ENCODE measurements around the gene PDE3B. TPM values are rescaled to one million over a fixed set of nuclear protein-coding genes. Genes with fewer than 3 reads are reported as not detected.

The PDE3B gene
- polyA plus RNA-seq, 1 of the 3 experiments (the other 2 are of a cell fraction) = 0.26 TPM

- Histone ChIP-seq H3K4me3 (ENCODE audit: low read depth in 2 of 2, low read length in 1 of 2) (no peak overlapping the region), H3K27ac (ENCODE audit: low read depth in 2 of 2, low read length in 1 of 2) (no peak overlapping the region), H3K4me2 (no peak overlapping the region), H2AFZ (ENCODE audit: low read depth) (no peak overlapping the region), H3K4me1 (ENCODE audit: control insufficient read depth in 1 of 2, insufficient read depth in 2 of 2, low read depth in 1 of 2, low read length in 1 of 2) (no peaks in the 10 kb centered on the region), H4K20me1 (ENCODE audit: insufficient read depth) (no peaks in the 10 kb centered on the region), H3K9me3 (no peaks in the 10 kb centered on the region), H3F3A (replicated peaks; ENCODE audit: insufficient read depth) (no peaks in the 10 kb centered on the region), H3K9me2 (no peaks in the 10 kb centered on the region), H3K36me3 (replicated peaks in 1 of 2; ENCODE audit: control insufficient read depth in 1 of 2, insufficient read depth in 2 of 2, low read length in 1 of 2) (no peaks in the 10 kb centered on the region), H3K9ac (no peak overlapping the region), H3K79me2 (ENCODE audit: insufficient read depth) (no peaks in the 10 kb centered on the region), H3K27me3 (ENCODE audit: insufficient read depth) (no peaks in the 10 kb centered on the region)
- ChIA-PET POLR2A (no interaction called here), CTCF (no interaction called here)
- no peak for DNase-seq
- TF ChIP-seq TEAD4 (IDR thresholded peaks at IDR 0.05; ENCODE audit: borderline replicate concordance, insufficient read depth) (no peak), SMC3 (IDR thresholded peaks at IDR 0.05; ENCODE audit: low read depth, low read length) (no peak)
- TF ChIP-seq, protein P1, sequence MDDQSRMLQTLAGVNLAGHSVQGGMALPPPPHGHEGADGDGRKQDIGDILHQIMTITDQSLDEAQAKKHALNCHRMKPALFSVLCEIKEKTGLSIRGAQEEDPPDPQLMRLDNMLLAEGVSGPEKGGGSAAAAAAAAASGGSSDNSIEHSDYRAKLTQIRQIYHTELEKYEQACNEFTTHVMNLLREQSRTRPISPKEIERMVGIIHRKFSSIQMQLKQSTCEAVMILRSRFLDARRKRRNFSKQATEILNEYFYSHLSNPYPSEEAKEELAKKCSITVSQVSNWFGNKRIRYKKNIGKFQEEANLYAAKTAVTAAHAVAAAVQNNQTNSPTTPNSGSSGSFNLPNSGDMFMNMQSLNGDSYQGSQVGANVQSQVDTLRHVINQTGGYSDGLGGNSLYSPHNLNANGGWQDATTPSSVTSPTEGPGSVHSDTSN (IDR thresholded peaks at IDR 0.05) = no peak
Measured at GRCh38 chr11:14835496-14836492, 192.2 kb downstream of the PDE3B start.

- CTCF ChIA-PET = interaction anchor here (1.3 to 1.9 kb wide), 2 partner anchors 9 to 366 kb away, joined by 4 to 5 read pairs; no protein-coding TSS in a partner anchor
- POLR2A ChIA-PET = no interaction called here
- 61% methylated on average over 3 of the region's 3 CpGs for WGBS (ENCODE audit: low lambda C conversion rate)
- no peak overlapping the region for H2AFZ ChIP-seq (ENCODE audit: low read depth)
- H3K4me3 ChIP-seq (ENCODE audit: low read depth in 2 of 2, low read length in 1 of 2) = no peak overlapping the region
- no peaks in the 10 kb centered on the region for H3K36me3 ChIP-seq (replicated peaks in 1 of 2; ENCODE audit: control insufficient read depth in 1 of 2, insufficient read depth in 2 of 2, low read length in 1 of 2)
- no peak for DNase-seq
- H3K9me2 ChIP-seq = no peaks in the 10 kb centered on the region
- no peak overlapping the region for H3K4me2 ChIP-seq
- H3K27me3 ChIP-seq (ENCODE audit: insufficient read depth) = no peaks in the 10 kb centered on the region
- no peaks in the 10 kb centered on the region for H3K9me3 ChIP-seq
- H3F3A ChIP-seq (replicated peaks; ENCODE audit: insufficient read depth) = no peaks in the 10 kb centered on the region
- no peaks in the 10 kb centered on the region for H3K79me2 ChIP-seq (ENCODE audit: insufficient read depth)
- H4K20me1 ChIP-seq (ENCODE audit: insufficient read depth) = no peaks in the 10 kb centered on the region
- no peaks in the 10 kb centered on the region for H3K4me1 ChIP-seq (ENCODE audit: control insufficient read depth in 1 of 2, insufficient read depth in 2 of 2, low read depth in 1 of 2, low read length in 1 of 2)
- H3K9ac ChIP-seq = no peak overlapping the region
- no peak overlapping the region for H3K27ac ChIP-seq (ENCODE audit: low read depth in 2 of 2, low read length in 1 of 2)
- TF ChIP-seq, protein P2, sequence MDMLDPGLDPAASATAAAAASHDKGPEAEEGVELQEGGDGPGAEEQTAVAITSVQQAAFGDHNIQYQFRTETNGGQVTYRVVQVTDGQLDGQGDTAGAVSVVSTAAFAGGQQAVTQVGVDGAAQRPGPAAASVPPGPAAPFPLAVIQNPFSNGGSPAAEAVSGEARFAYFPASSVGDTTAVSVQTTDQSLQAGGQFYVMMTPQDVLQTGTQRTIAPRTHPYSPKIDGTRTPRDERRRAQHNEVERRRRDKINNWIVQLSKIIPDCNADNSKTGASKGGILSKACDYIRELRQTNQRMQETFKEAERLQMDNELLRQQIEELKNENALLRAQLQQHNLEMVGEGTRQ (IDR thresholded peaks at IDR 0.05; ENCODE audit: borderline replicate concordance, low read depth, low read length) = no peak
- TF ChIP-seq IRF3 (IDR thresholded peaks at IDR 0.05; ENCODE audit: low read depth, low read length) (no peak), FOXM1 (IDR thresholded peaks at IDR 0.05; ENCODE audit: low read depth) (no peak), FOXJ3 (CRISPR knock-in tag; IDR thresholded peaks at IDR 0.05) (no peak), NFIC (IDR thresholded peaks at IDR 0.05; ENCODE audit: borderline replicate concordance) (no peak), RCOR1 (IDR thresholded peaks at IDR 0.05; ENCODE audit: low read length) (no peak)
Measured at GRCh38 chr11:14842002-14842401, 198.4 kb downstream of the PDE3B start.

Data from SK-N-SH (cell line).